RWPE2 (cell line): Measurements from ENCODE around the gene GPC4.

Experiments
- ATAC-seq: fragments of 200-7000 bp; cut with Tn5 transposase; 3 replicates; pipeline ENCODE4 v1.9.1; 2021; ENCODE audit warnings: low read depth
- DNase-seq: peaks from one replicate; pipeline ENCODE4 v3.0.0-alpha.2; 2020; ENCODE audit warnings: low spot score
- H3K27ac ChIP-seq: fragments of 450-650 bp; 2 replicates; pipeline ENCODE4 v1.5.1; 2017; ENCODE audit warnings: mild to moderate bottlenecking; ENCODE audit not compliant: poor library complexity, severe bottlenecking
- H3K27me3 ChIP-seq: fragments of 250-450 bp; sonication (Bioruptor Pico); 2 replicates; pipeline ENCODE4 v1.5.1; 2021; ENCODE audit warnings: mild to moderate bottlenecking, moderate library complexity; ENCODE audit not compliant: insufficient read depth, poor library complexity, severe bottlenecking
- H3K36me3 ChIP-seq: fragments of 250-450 bp; sonication (Bioruptor Pico); 2 replicates; pipeline ENCODE4 v1.5.1; 2020; ENCODE audit warnings: low read depth, mild to moderate bottlenecking, moderate library complexity
- H3K4me1 ChIP-seq: fragments of 250-450 bp; sonication (Bioruptor Pico); 2 replicates; pipeline ENCODE4 v1.5.1; 2021; ENCODE audit warnings: mild to moderate bottlenecking, moderate library complexity; ENCODE audit not compliant: insufficient read depth, poor library complexity, severe bottlenecking
- H3K4me3 ChIP-seq: fragments of 250-450 bp; sonication (Bioruptor Pico); 2 replicates; pipeline ENCODE4 v1.5.1; 2021; ENCODE audit warnings: mild to moderate bottlenecking, moderate library complexity; ENCODE audit not compliant: severe bottlenecking
- H3K9me3 ChIP-seq: fragments of 250-450 bp; sonication (Bioruptor Pico); 2 replicates; pipeline ENCODE4 v1.5.1; 2021; ENCODE audit warnings: mild to moderate bottlenecking, moderate library complexity; ENCODE audit not compliant: severe bottlenecking
- CTCF ChIP-seq: fragments of 450-650 bp; IDR thresholded peaks from one replicate; pipeline ENCODE4 v1.5.1; 2017; ENCODE audit warnings: mild to moderate bottlenecking, moderate library complexity; ENCODE audit not compliant: poor library complexity, severe bottlenecking

GPC4 gene

GRCh38 chrX:133370696-133371275 is 44.5 kb downstream of the GPC4 start:
- no peak for TF ChIP-seq CTCF
- no peak for ATAC-seq
- no peak for DNase-seq
- Histone ChIP-seq H3K4me1 (no peaks in the 10 kb centered on the region), H3K4me3 (no peak overlapping the region), H3K27ac (no peak overlapping the region), H3K27me3 (no peaks in the 10 kb centered on the region), H3K9me3 (no peaks in the 10 kb centered on the region), H3K36me3 (no peaks in the 10 kb centered on the region)

GRCh38 chrX:133369065-133369464 is 46.2 kb downstream of the GPC4 start:
- no peak for TF ChIP-seq CTCF
- H3K9me3 ChIP-seq: no peaks in the 10 kb centered on the region
- H3K27ac ChIP-seq: no peak overlapping the region
- no peaks in the 10 kb centered on the region for H3K4me1 ChIP-seq
- DNase-seq: no peak
- no peak for ATAC-seq
- no peak overlapping the region for H3K4me3 ChIP-seq
- H3K36me3 ChIP-seq: no peaks in the 10 kb centered on the region
- H3K27me3 ChIP-seq: no peaks in the 10 kb centered on the region

- no peaks in the 10 kb centered on the region for H3K4me1 ChIP-seq
- no peak overlapping the region for H3K27ac ChIP-seq
- no peaks in the 10 kb centered on the region for H3K9me3 ChIP-seq
- DNase-seq: no peak
- no peaks in the 10 kb centered on the region for H3K36me3 ChIP-seq
- no peak overlapping the region for H3K4me3 ChIP-seq
- H3K27me3 ChIP-seq: no peaks in the 10 kb centered on the region
- ATAC-seq: no peak
- no peak for TF ChIP-seq CTCF
These were observed 48.6 kb downstream of the GPC4 start for GRCh38 chrX:133366735-133367134.

GRCh38 chrX:133365871-133366611 is 49.2 kb downstream of the GPC4 start:
- Histone ChIP-seq H3K4me1 (no peaks in the 10 kb centered on the region), H3K9me3 (no peaks in the 10 kb centered on the region), H3K27ac (no peak overlapping the region), H3K4me3 (no peak overlapping the region), H3K36me3 (no peaks in the 10 kb centered on the region), H3K27me3 (no peaks in the 10 kb centered on the region)
- no peak for DNase-seq
- no peak for ATAC-seq
- TF ChIP-seq CTCF: no peak

DNA sequence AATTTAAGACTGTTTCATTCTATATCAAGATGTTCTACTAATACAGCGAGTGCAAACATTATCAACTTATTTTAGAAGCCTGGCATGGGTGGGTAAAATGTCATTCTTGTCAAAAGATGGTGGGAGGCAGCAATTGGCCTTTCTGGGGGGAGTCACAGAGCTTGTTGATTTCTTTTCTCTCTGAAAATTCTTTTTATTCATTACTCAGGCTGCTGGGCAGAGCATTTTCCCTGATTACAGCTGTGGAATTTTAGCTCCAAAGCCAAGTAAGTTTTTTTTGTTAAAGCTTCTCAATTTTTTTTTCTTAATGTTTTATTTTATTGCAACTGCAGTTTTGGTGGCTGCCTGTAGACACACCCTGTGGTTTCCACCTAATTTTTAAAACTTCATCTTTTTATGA is 50.4 kb downstream of the GPC4 start:
- no peaks in the 10 kb centered on the region for H3K9me3 ChIP-seq
- no peaks in the 10 kb centered on the region for H3K27me3 ChIP-seq
- no peak for DNase-seq
- no peak overlapping the region for H3K4me3 ChIP-seq
- H3K36me3 ChIP-seq: no peaks in the 10 kb centered on the region
- H3K27ac ChIP-seq: no peak overlapping the region
- no peaks in the 10 kb centered on the region for H3K4me1 ChIP-seq
- no peak for TF ChIP-seq CTCF
- no peak for ATAC-seq
